ENCODE data around the gene IL17RD. TPM values are rescaled to one million over a fixed set of nuclear protein-coding genes. Genes with fewer than 3 reads are reported as not detected.

IL17RD gene
- total RNA-seq, 1 experiment from 2014 or later = 31.7 TPM

DNA sequence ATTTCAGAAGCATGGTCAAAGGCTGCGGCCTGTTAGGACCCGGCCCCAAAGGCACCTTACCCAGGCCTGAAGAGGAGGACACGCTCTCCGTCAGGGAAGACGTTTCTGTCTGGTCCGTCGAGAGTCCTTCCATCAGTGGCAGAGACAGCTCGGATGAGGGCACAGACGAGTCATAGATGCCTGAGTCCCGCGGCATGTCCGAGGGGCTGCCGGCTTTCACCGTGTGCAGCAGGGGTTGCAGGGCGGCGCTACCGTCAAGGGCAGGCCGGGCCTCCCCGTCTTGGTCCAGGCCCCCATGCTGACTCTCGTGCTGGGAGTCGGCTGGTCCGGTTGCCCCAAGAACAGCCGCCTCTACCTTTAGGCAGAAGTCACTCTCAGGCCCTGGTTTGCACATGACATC is 67.6 kb downstream of the IL17RD start:
- no peaks in the 10 kb centered on the region for H3K27me3 ChIP-seq (ENCODE audit: insufficient read depth, low read length)
- TF ChIP-seq, protein P1, sequence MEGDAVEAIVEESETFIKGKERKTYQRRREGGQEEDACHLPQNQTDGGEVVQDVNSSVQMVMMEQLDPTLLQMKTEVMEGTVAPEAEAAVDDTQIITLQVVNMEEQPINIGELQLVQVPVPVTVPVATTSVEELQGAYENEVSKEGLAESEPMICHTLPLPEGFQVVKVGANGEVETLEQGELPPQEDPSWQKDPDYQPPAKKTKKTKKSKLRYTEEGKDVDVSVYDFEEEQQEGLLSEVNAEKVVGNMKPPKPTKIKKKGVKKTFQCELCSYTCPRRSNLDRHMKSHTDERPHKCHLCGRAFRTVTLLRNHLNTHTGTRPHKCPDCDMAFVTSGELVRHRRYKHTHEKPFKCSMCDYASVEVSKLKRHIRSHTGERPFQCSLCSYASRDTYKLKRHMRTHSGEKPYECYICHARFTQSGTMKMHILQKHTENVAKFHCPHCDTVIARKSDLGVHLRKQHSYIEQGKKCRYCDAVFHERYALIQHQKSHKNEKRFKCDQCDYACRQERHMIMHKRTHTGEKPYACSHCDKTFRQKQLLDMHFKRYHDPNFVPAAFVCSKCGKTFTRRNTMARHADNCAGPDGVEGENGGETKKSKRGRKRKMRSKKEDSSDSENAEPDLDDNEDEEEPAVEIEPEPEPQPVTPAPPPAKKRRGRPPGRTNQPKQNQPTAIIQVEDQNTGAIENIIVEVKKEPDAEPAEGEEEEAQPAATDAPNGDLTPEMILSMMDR (conservative IDR thresholded peaks at IDR 0.05) = no peak
- H3K4me1 ChIP-seq (ENCODE audit: insufficient read depth, low read length) = no peaks in the 10 kb centered on the region
- H3K79me1 ChIP-seq (ENCODE audit: insufficient read depth, low read depth, low read length, poor library complexity, severe bottlenecking) = no peaks in the 10 kb centered on the region
- H3K18ac ChIP-seq (ENCODE audit: insufficient read length, low read depth, low read length) = no peak overlapping the region
- no peak overlapping the region for H3K23ac ChIP-seq (ENCODE audit: insufficient read length, low read depth, low read length)
- peaks cover 21 to 23% of the 10 kb centered on the region in 2 experiments for H3K4me1 Mint-ChIP-seq
- H3K23me2 ChIP-seq (ENCODE audit: insufficient read length, low read depth, low read length, poor library complexity, severe bottlenecking) = no peaks in the 10 kb centered on the region
- H2BK12ac ChIP-seq (ENCODE audit: insufficient read length, low read depth, low read length) = no peak overlapping the region
- no peak overlapping the region for H2AFZ ChIP-seq (ENCODE audit: low read length)
- H2AK5ac ChIP-seq (ENCODE audit: insufficient read length, low read length) = no peak overlapping the region
- no peaks in the 10 kb centered on the region for H3K9me3 ChIP-seq (ENCODE audit: control insufficient read depth, low read depth, low read length)
- no peak overlapping the region for H3K27ac Mint-ChIP-seq
- H3K9ac ChIP-seq (ENCODE audit: extremely low read depth, insufficient read length, low read length) = no peak overlapping the region
- no peak overlapping the region for H2BK20ac ChIP-seq (ENCODE audit: low read depth, low read length, poor library complexity, severe bottlenecking)
- no peaks in the 10 kb centered on the region for H3K27me3 Mint-ChIP-seq (ENCODE audit: low read depth)
- peaks cover 17 to 39% (median 37%) of the 10 kb centered on the region in 3 experiments; a peak in 5 of 7 replicates for H3K36me3 Mint-ChIP-seq (ENCODE audit: insufficient read depth in 1 of 3, low read depth in 3 of 3)
- no peak overlapping the region for H3K4me2 ChIP-seq (ENCODE audit: insufficient read depth, insufficient read length, low read length)
- no peaks in the 10 kb centered on the region for H4K20me1 ChIP-seq (ENCODE audit: control insufficient read depth, insufficient read depth, insufficient read length)
- H4K91ac ChIP-seq (ENCODE audit: insufficient read length, low read depth, low read length) = no peak overlapping the region
- DNase-seq = no peak
- no CpG with 5 or more reads among the region's 23 CpGs for whole genome bisulfite sequencing (ENCODE audit: extremely low coverage, insufficient read length, low lambda C conversion rate)
- H3K79me2 ChIP-seq (ENCODE audit: insufficient read depth, low read length) = no peaks in the 10 kb centered on the region
- H3K27ac ChIP-seq (ENCODE audit: insufficient read length, low read depth, low read length) = no peak overlapping the region
- no peak overlapping the region for H2BK15ac ChIP-seq (ENCODE audit: low read depth, low read length)
- no peak overlapping the region for H3K56ac ChIP-seq (ENCODE audit: insufficient read length, low read depth, low read length)
- no peak overlapping the region for H2BK120ac ChIP-seq (ENCODE audit: low read depth, low read length, poor library complexity, severe bottlenecking)
- H3K4ac ChIP-seq (ENCODE audit: low read depth, low read length) = no peak overlapping the region
- H3K4me3 Mint-ChIP-seq = no peak overlapping the region
- H3T11ph ChIP-seq (ENCODE audit: low read length) = no peak overlapping the region
- H3K9me3 Mint-ChIP-seq = no peaks in the 10 kb centered on the region
- H3K14ac ChIP-seq (ENCODE audit: insufficient read depth, low read length) = no peak overlapping the region
- no peak overlapping the region for H4K5ac ChIP-seq (ENCODE audit: insufficient read length, low read depth, low read length)
- H4K8ac ChIP-seq (replicated peaks; ENCODE audit: insufficient read length, low read depth, low read length) = no peak overlapping the region
- no peak overlapping the region for H2BK5ac ChIP-seq (ENCODE audit: insufficient read length, low read length)
